ENCODE measurements around the gene ATF7. TPM values are rescaled to one million over a fixed set of nuclear protein-coding genes. Genes with fewer than 3 reads are reported as not detected.
A peak's percentile ranks its signal among the peaks of the same experiment; 100 is the strongest.

Gene ATF7
- total and polyA plus RNA-seq, 2 donors (not counting 3 experiments of a cell fraction or from before 2014, with no cell fraction given) = 36.0 to 68.5 TPM

DNA sequence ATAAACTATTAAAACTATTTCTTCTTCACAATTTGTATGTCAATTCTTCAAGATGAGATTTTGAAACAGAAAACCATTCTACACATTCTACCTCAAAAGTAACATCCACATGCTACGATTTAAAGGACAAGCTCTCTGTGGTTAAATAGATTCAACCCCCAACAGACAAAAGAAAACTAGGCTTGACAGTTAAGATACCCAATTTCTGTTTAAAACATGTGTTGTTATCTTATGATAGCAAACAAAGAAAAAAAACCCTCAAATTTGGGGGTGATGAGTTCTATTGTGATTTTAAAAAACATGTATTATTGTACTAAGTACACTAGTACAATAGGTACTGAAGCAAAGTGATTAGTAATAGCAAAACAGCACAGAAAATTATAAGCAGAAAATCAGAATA, 33.8 kb downstream of the ATF7 start:
- dilution Hi-C loops (cut with MboI; ENCODE audit: extremely low pct_ligation_motif_present, low sequenced_read_pairs) (no loop called here), intact Hi-C loops (cut with micrococcal nuclease) (no loop called here)
- Histone ChIP-seq H3K4me1 (ENCODE audit: control insufficient read depth, extremely low read depth, insufficient read depth, low read length) (peaks cover 55% of the 10 kb centered on the region), H3K27me3 (ENCODE audit: control insufficient read depth in 2 of 2, insufficient read depth in 2 of 2, low read length in 2 of 2) (no peaks in the 10 kb centered on the region), H3K9me1 (replicated peaks; ENCODE audit: control insufficient read depth, extremely low read depth, insufficient read depth, low read length) (no peaks in the 10 kb centered on the region), H3K27ac (ENCODE audit: insufficient read depth, low read depth, low read length) (no peak overlapping the region), H3K9ac (replicated peaks; ENCODE audit: extremely low read depth, insufficient read depth, low read length) (no peak overlapping the region), H3K4me2 (ENCODE audit: insufficient read depth, low read length) (no peak overlapping the region), H4K20me1 (replicated peaks; ENCODE audit: control insufficient read depth, extremely low read depth, insufficient read depth, low read length) (no peaks in the 10 kb centered on the region), H2AFZ (ENCODE audit: low read depth, low read length) (no peak overlapping the region), H3K9me3 (replicated peaks; ENCODE audit: control insufficient read depth, insufficient read depth, low read length) (no peaks in the 10 kb centered on the region), H3K36me3 (ENCODE audit: control insufficient read depth in 2 of 2, extremely low read depth in 1 of 2, insufficient read depth in 2 of 2, low read length in 2 of 2) (no peaks in the 10 kb centered on the region), H3K79me2 (ENCODE audit: control insufficient read depth, insufficient read depth, low read length) (peaks cover 58% of the 10 kb centered on the region), H3K4me3 (replicated peaks in 1 of 3; ENCODE audit: insufficient read depth in 1 of 3, low read depth in 1 of 3, low read length in 3 of 3) (no peak overlapping the region)
- no peak for DNase-seq (ENCODE audit: low read depth, low spot score)
- POLR2A ChIA-PET = no interaction called here
- no peak for TF ChIP-seq EZH2 (IDR thresholded peaks at IDR 0.05; ENCODE audit: borderline replicate concordance, low read depth, low read length, severe bottlenecking)
- no peak for TF ChIP-seq JUN (IDR thresholded peaks at IDR 0.05; ENCODE audit: borderline replicate concordance, insufficient read depth, insufficient read length, low read depth)
- no TSS peak for BruUV-seq (replicated peaks)
- FAIRE-seq = no peak
- CTCF ChIA-PET = interaction anchor here (1.4 to 2.4 kb wide), 8 partner anchors 11 to 154 kb away, joined by 3 to 28 read pairs (median 6); partner anchors contain the start of gene ATP5MC2

DNA sequence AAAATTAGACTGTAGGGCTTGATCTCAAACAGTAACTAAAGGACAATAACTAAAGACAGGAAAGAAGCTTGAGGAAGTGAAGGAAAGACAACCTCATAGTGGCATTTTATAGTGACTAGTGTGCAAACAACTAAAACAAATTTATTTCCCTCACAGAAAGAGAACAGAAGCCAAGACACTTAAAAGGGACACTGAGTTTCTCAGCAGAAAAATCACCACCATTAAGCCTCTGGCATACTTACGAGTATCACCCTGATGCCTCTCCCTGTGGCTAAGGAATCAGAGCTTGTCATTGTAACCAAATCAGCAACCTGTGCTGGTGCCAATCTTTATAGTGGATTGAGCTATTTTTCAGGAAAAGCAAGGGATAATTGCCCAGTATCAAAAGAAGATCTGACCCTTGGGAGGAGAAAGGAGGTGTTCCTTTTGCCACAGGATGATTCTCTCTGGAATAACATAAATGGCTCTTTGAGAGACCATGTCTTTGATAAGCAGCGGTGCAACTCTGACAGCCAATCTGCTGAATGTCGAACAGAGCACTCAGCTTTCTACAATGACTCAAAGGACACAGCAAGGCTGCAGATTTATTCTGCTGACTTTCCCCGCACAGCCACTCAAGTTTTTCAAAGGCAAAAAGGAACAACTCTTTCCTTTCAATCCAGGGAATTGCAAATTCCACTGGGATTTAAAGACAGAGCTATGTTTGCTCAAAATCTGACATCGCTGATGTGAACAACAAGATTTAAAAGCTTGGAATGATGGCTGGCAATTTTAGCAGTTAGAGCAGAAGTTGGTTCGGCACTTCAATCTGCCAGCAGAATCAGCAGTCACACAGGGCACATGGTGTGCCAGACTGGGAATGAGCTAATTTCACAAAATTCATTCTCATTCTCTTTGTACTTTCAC, 34.6 kb downstream of the ATF7 start:
- intact Hi-C loops (cut with micrococcal nuclease) = no loop called here
- no TSS peak for BruUV-seq (replicated peaks)
- peak; percentile 64 for FAIRE-seq
- Histone ChIP-seq H3K9ac (replicated peaks; ENCODE audit: extremely low read depth, insufficient read depth, low read length) (no peak overlapping the region), H3K4me2 (ENCODE audit: insufficient read depth, low read length) (peak overlapping the region; percentile 16), H3K36me3 (ENCODE audit: control insufficient read depth in 2 of 2, extremely low read depth in 1 of 2, insufficient read depth in 2 of 2, low read length in 2 of 2) (peaks cover 0 to 2% of the 10 kb centered on the region in 2 experiments), H3K4me3 (replicated peaks in 1 of 3; ENCODE audit: insufficient read depth in 1 of 3, low read depth in 1 of 3, low read length in 3 of 3) (no peak overlapping the region), H3K27me3 (ENCODE audit: control insufficient read depth in 2 of 2, insufficient read depth in 2 of 2, low read length in 2 of 2) (no peaks in the 10 kb centered on the region), H3K9me1 (replicated peaks; ENCODE audit: control insufficient read depth, extremely low read depth, insufficient read depth, low read length) (no peaks in the 10 kb centered on the region), H3K27ac (ENCODE audit: insufficient read depth, low read depth, low read length) (no peak overlapping the region), H3K79me2 (ENCODE audit: control insufficient read depth, insufficient read depth, low read length) (peaks cover 61% of the 10 kb centered on the region), H3K4me1 (ENCODE audit: control insufficient read depth, extremely low read depth, insufficient read depth, low read length) (peaks cover 47% of the 10 kb centered on the region), H3K9me3 (replicated peaks; ENCODE audit: control insufficient read depth, insufficient read depth, low read length) (no peaks in the 10 kb centered on the region), H4K20me1 (replicated peaks; ENCODE audit: control insufficient read depth, extremely low read depth, insufficient read depth, low read length) (no peaks in the 10 kb centered on the region), H2AFZ (ENCODE audit: low read depth, low read length) (no peak overlapping the region)
- DNase-seq (ENCODE audit: low read depth, low spot score) = peak; percentile 42
- CTCF ChIA-PET = interaction anchor here (1.0 to 2.4 kb wide), 10 partner anchors 10 to 155 kb away, joined by 3 to 28 read pairs (median 6); partner anchors contain the start of gene ATP5MC2
- TF ChIP-seq, protein P1, sequence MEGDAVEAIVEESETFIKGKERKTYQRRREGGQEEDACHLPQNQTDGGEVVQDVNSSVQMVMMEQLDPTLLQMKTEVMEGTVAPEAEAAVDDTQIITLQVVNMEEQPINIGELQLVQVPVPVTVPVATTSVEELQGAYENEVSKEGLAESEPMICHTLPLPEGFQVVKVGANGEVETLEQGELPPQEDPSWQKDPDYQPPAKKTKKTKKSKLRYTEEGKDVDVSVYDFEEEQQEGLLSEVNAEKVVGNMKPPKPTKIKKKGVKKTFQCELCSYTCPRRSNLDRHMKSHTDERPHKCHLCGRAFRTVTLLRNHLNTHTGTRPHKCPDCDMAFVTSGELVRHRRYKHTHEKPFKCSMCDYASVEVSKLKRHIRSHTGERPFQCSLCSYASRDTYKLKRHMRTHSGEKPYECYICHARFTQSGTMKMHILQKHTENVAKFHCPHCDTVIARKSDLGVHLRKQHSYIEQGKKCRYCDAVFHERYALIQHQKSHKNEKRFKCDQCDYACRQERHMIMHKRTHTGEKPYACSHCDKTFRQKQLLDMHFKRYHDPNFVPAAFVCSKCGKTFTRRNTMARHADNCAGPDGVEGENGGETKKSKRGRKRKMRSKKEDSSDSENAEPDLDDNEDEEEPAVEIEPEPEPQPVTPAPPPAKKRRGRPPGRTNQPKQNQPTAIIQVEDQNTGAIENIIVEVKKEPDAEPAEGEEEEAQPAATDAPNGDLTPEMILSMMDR (IDR thresholded peaks at IDR 0.05; ENCODE audit: extremely low read depth in 1 of 2, insufficient read depth in 1 of 2, low read depth in 1 of 2, low read length in 2 of 2) = no peak
- TF ChIP-seq, protein P2, sequence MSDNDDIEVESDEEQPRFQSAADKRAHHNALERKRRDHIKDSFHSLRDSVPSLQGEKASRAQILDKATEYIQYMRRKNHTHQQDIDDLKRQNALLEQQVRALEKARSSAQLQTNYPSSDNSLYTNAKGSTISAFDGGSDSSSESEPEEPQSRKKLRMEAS (IDR thresholded peaks at IDR 0.05; ENCODE audit: insufficient read depth, insufficient read length) = no peak
- no peak for TF ChIP-seq POLR2A (IDR thresholded peaks at IDR 0.05; ENCODE audit: low read depth, low read length)
- no peak for TF ChIP-seq FOS (IDR thresholded peaks at IDR 0.05; ENCODE audit: borderline replicate concordance, insufficient read depth, low read length)
- dilution Hi-C loops (cut with MboI; ENCODE audit: extremely low pct_ligation_motif_present, low sequenced_read_pairs) = no loop called here
- POLR2A ChIA-PET = interaction anchor here (0.5 kb wide), 1 partner anchor 37 kb away, joined by 4 read pairs; no protein-coding TSS in a partner anchor
